Osteoblast (primary cell): ENCODE results near the gene TMEM141. TPM values are rescaled to one million over a fixed set of nuclear protein-coding genes. Genes with fewer than 3 reads are reported as not detected.

ENCODE experiments used
- DNase-seq: peaks from one replicate; pipeline ENCODE4 v3.0.0; 2011; ENCODE audit warnings: low spot score, mixed read lengths; ENCODE audit not compliant: insufficient read length; ENCODE audit errors: missing footprints
- H2AFZ ChIP-seq: 2 replicates; pipeline ENCODE4 v1.6.0; 2011; ENCODE audit warnings: mild to moderate bottlenecking, low read length
- H3K27ac ChIP-seq: 2 replicates; pipeline ENCODE4 v1.5.1; 2011; ENCODE audit warnings: mild to moderate bottlenecking, low read depth, low read length, moderate library complexity
- H3K27me3 ChIP-seq: 2 replicates; pipeline ENCODE4 v1.6.0; 2012; ENCODE audit warnings: mild to moderate bottlenecking, control low read depth, inconsistent platforms, low read length, moderate library complexity; ENCODE audit not compliant: insufficient read depth
- H3K36me3 ChIP-seq: 2 replicates; pipeline ENCODE4 v1.5.1; 2011; ENCODE audit warnings: mild to moderate bottlenecking, low read length, control low read depth, moderate library complexity; ENCODE audit not compliant: insufficient read depth
- H3K4me1 ChIP-seq: 2 replicates; pipeline ENCODE4 v1.5.1; 2011; ENCODE audit warnings: mild to moderate bottlenecking, low read length, control low read depth, moderate library complexity; ENCODE audit not compliant: insufficient read depth
- H3K4me2 ChIP-seq: 2 replicates; pipeline ENCODE4 v1.6.0; 2011; ENCODE audit warnings: mild to moderate bottlenecking, low read length; ENCODE audit not compliant: insufficient read depth
- H3K4me3 ChIP-seq: fragments of 200-600 bp; sonication (generic); 3 replicates; pipeline ENCODE4 v1.5.1; 2012; ENCODE audit warnings: mild to moderate bottlenecking, low read length, inconsistent platforms; ENCODE audit not compliant: insufficient read depth
- H3K79me2 ChIP-seq: 2 replicates; pipeline ENCODE4 v1.6.0; 2012; ENCODE audit warnings: mild to moderate bottlenecking, low read length, control low read depth, inconsistent platforms; ENCODE audit not compliant: insufficient read depth
- H3K9me3 ChIP-seq: 2 replicates; pipeline ENCODE4 v1.5.1; 2011; ENCODE audit warnings: low read depth, low read length, control low read depth
- H4K20me1 ChIP-seq: 2 replicates; pipeline ENCODE4 v1.6.0; 2012; ENCODE audit warnings: mild to moderate bottlenecking, low read length, control low read depth; ENCODE audit not compliant: insufficient read depth
- total RNA-seq: library from RNA; depleted of rRNA; stranded (reverse); fragments of >200 nt; gene quantifications from 2 replicates; pipeline ENCODE4 v1.2.3, GENCODE V29; 2012
- TF ChIP-seq, protein P1 (sequence below): IDR thresholded peaks from 2 replicates; pipeline ENCODE4 v1.5.1; 2011; ENCODE audit warnings: mild to moderate bottlenecking, low read depth, low read length, moderate library complexity; ENCODE audit errors: extremely low read depth

TMEM141 gene
- total RNA-seq, 1 donor, result 39.8 TPM

DNA sequence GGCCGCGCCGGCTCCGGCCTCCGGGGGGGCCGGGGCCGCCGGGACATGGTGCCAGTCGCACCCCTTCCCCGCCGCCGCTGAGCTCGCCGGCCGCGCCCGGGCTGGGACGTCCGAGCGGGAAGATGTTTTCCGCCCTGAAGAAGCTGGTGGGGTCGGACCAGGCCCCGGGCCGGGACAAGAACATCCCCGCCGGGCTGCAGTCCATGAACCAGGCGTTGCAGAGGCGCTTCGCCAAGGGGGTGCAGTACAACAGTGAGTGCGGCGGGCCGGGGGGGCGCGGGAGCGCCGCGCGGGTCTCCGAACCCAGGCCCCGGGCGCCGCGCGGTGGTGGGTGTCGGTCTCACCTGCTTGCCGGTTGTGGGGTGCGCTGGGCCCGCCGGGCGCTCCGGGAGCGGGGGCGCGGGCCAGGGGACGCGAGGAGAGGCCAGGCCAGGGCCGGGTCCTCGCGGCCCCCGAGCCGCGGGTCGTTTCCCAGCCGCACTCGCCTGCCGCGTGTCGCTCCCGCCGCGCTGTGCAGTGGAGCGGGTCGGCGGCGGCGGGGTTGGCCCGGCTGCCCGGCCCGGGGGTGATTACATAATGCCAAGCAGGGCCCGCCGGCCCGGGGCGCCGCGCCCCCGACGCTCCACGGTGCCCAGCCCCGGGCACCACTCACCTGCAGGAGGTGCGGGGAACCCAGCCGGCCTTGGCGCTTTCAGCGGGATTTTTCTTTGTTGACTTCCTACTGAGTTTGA is 17.1 kb downstream of the TMEM141 start:
- Histone ChIP-seq H3K27ac (peak overlapping the region; percentile 53), H3K36me3 (peaks cover 17% of the 10 kb centered on the region), H3K4me3 (peak overlapping the region; percentile 89), H4K20me1 (peaks cover 19% of the 10 kb centered on the region), H3K9me3 (no peaks in the 10 kb centered on the region), H2AFZ (peak overlapping the region; percentile 62), H3K4me2 (peak overlapping the region; percentile 99), H3K4me1 (peaks cover 16% of the 10 kb centered on the region), H3K27me3 (no peaks in the 10 kb centered on the region), H3K79me2 (peaks cover 52% of the 10 kb centered on the region)
- TF ChIP-seq, protein P1, sequence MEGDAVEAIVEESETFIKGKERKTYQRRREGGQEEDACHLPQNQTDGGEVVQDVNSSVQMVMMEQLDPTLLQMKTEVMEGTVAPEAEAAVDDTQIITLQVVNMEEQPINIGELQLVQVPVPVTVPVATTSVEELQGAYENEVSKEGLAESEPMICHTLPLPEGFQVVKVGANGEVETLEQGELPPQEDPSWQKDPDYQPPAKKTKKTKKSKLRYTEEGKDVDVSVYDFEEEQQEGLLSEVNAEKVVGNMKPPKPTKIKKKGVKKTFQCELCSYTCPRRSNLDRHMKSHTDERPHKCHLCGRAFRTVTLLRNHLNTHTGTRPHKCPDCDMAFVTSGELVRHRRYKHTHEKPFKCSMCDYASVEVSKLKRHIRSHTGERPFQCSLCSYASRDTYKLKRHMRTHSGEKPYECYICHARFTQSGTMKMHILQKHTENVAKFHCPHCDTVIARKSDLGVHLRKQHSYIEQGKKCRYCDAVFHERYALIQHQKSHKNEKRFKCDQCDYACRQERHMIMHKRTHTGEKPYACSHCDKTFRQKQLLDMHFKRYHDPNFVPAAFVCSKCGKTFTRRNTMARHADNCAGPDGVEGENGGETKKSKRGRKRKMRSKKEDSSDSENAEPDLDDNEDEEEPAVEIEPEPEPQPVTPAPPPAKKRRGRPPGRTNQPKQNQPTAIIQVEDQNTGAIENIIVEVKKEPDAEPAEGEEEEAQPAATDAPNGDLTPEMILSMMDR, result no peak
- DNase-seq, result peak; percentile 93

GRCh38 chr9:136808806-136809158 is 17.6 kb downstream of the TMEM141 start:
- H3K4me1 ChIP-seq, result peaks cover 16% of the 10 kb centered on the region
- TF ChIP-seq, protein P1, result no peak
- peaks cover 56% of the 10 kb centered on the region for H3K79me2 ChIP-seq
- no peaks in the 10 kb centered on the region for H3K27me3 ChIP-seq
- H3K4me2 ChIP-seq, result peak overlapping the region; percentile 99
- peak overlapping the region; percentile 37 for H3K27ac ChIP-seq
- peaks cover 20% of the 10 kb centered on the region for H3K36me3 ChIP-seq
- H4K20me1 ChIP-seq, result peaks cover 19% of the 10 kb centered on the region
- H3K9me3 ChIP-seq, result no peaks in the 10 kb centered on the region
- peak overlapping the region; percentile 72 for H2AFZ ChIP-seq
- peak; percentile 96 for DNase-seq
- peak overlapping the region; percentile 89 for H3K4me3 ChIP-seq

GRCh38 chr9:136814725-136815421 is 23.7 kb downstream of the TMEM141 start:
- H3K9me3 ChIP-seq, result no peaks in the 10 kb centered on the region
- no peak overlapping the region for H3K4me3 ChIP-seq
- peaks cover 18% of the 10 kb centered on the region for H3K36me3 ChIP-seq
- peaks cover 65% of the 10 kb centered on the region for H3K79me2 ChIP-seq
- H3K4me2 ChIP-seq, result no peak overlapping the region
- peaks cover 21% of the 10 kb centered on the region for H4K20me1 ChIP-seq
- H3K27me3 ChIP-seq, result no peaks in the 10 kb centered on the region
- no peak overlapping the region for H3K27ac ChIP-seq
- no peak overlapping the region for H2AFZ ChIP-seq
- peaks cover 4% of the 10 kb centered on the region for H3K4me1 ChIP-seq
- TF ChIP-seq, protein P1, result no peak
- no peak for DNase-seq

DNA sequence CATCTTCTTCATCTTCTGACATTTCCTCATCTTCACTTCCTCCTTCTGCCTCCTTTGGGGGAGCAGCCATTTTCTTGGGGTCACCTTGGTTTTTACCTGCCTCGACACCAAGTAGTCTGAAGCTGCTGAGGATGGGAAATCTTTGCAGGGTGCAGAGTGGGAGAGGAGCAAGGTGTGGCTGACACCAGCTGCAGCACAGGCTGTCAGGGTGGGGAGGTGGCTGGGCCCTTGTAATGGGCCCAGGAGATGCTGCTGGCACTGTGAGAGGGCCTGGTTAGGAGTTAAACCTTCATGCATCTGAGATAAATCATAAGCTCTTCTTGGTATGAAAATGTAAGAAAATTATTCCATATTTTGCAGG is 24.3 kb downstream of the TMEM141 start:
- Histone ChIP-seq H3K36me3 (peaks cover 14% of the 10 kb centered on the region), H3K79me2 (peaks cover 60% of the 10 kb centered on the region), H3K4me1 (no peaks in the 10 kb centered on the region), H3K27me3 (no peaks in the 10 kb centered on the region), H4K20me1 (peaks cover 18% of the 10 kb centered on the region), H3K27ac (no peak overlapping the region), H3K4me3 (no peak overlapping the region), H2AFZ (no peak overlapping the region), H3K4me2 (no peak overlapping the region), H3K9me3 (no peaks in the 10 kb centered on the region)
- TF ChIP-seq, protein P1, result no peak
- DNase-seq, result no peak
